Measurements from ENCODE around the gene POLR2L.

Gene POLR2L

GRCh38 chr11:842370-843002 lies at the start of gene POLR2L, which contains the start of gene TSPAN4:
Gene POLR2L, minus strand, starts transcription at chr11:842529. Its CDS starts 21 bp downstream, at chr11:842508.
Gene TSPAN4, plus strand, starts transcription at chr11:842852. Its CDS starts 7,453 bp downstream, at chr11:850305.
- TF ChIP-seq CTCF (IDR thresholded peaks at IDR 0.05; ENCODE audit: borderline replicate concordance, insufficient read depth, low read depth, low read length), result no peak
- peak within 1 kb of the TSS; percentile 97 for H3K4me3 ChIP-seq (ENCODE audit: low read depth, low read length)

GRCh38 chr11:890794-891540 lies 48.6 kb upstream of the POLR2L start:
- H3K4me3 ChIP-seq (ENCODE audit: low read depth, low read length), result no peak overlapping the region
- no peak for TF ChIP-seq CTCF (IDR thresholded peaks at IDR 0.05; ENCODE audit: borderline replicate concordance, insufficient read depth, low read depth, low read length)

- H3K4me3 ChIP-seq (ENCODE audit: low read depth, low read length), result no peak overlapping the region
- no peak for TF ChIP-seq CTCF (IDR thresholded peaks at IDR 0.05; ENCODE audit: borderline replicate concordance, insufficient read depth, low read depth, low read length)
Observed at GRCh38 chr11:889687-890475, 47.6 kb upstream of the POLR2L start.

- no peak for TF ChIP-seq CTCF (IDR thresholded peaks at IDR 0.05; ENCODE audit: borderline replicate concordance, insufficient read depth, low read depth, low read length)
Observed at GRCh38 chr11:889257-889656, 46.9 kb upstream of the POLR2L start.

GRCh38 chr11:888310-889212 lies 46.2 kb upstream of the POLR2L start:
- TF ChIP-seq CTCF (IDR thresholded peaks at IDR 0.05; ENCODE audit: borderline replicate concordance, insufficient read depth, low read depth, low read length), result no peak
- H3K4me3 ChIP-seq (ENCODE audit: low read depth, low read length), result no peak overlapping the region

More at GRCh38 chr11:889257-889656, 46.9 kb upstream of the POLR2L start:
- H3K4me3 ChIP-seq (ENCODE audit: low read depth, low read length), result no peak overlapping the region

- no peak for TF ChIP-seq CTCF (IDR thresholded peaks at IDR 0.05; ENCODE audit: borderline replicate concordance, insufficient read depth, low read depth, low read length)
- H3K4me3 ChIP-seq (ENCODE audit: low read depth, low read length), result no peak overlapping the region
Observed at GRCh38 chr11:887589-887988, 45.3 kb upstream of the POLR2L start.
